ENCODE data around the gene ERP44.

DNA sequence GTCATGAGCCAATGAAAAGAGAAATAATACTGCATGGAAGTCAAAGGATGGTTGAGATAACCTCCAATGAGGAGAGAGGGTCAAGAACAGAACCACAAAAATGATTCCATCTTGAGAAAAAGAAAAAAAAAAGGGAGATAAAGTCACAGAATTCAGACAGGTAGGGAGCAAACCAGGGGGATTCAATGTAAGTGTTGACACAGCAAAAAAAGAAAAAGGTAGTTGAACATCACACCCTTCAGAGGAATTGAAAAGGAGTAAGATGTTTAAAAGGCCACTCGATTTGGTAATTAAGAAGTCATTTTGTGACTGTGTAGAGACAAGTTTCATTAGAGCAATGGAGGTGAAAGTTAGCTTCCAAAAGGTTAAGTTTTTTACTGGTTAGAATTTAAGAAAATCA, 79.3 kb downstream of the ERP44 start:
- TF ChIP-seq EZH2 (IDR thresholded peaks at IDR 0.05; ENCODE audit: borderline replicate concordance), result no peak
- TF ChIP-seq, protein P1, sequence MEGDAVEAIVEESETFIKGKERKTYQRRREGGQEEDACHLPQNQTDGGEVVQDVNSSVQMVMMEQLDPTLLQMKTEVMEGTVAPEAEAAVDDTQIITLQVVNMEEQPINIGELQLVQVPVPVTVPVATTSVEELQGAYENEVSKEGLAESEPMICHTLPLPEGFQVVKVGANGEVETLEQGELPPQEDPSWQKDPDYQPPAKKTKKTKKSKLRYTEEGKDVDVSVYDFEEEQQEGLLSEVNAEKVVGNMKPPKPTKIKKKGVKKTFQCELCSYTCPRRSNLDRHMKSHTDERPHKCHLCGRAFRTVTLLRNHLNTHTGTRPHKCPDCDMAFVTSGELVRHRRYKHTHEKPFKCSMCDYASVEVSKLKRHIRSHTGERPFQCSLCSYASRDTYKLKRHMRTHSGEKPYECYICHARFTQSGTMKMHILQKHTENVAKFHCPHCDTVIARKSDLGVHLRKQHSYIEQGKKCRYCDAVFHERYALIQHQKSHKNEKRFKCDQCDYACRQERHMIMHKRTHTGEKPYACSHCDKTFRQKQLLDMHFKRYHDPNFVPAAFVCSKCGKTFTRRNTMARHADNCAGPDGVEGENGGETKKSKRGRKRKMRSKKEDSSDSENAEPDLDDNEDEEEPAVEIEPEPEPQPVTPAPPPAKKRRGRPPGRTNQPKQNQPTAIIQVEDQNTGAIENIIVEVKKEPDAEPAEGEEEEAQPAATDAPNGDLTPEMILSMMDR (IDR thresholded peaks at IDR 0.05; ENCODE audit: poor library complexity), result no peak

All from hepatocyte (in vitro differentiated cells).